BE2C (cell line): ENCODE results near the gene TPRA1.
A peak's percentile ranks its signal among the peaks of the same experiment; 100 is the strongest.
"Not testable (repeated sequence)": the region's sequence is repeated elsewhere in the genome, so short reads cannot be mapped to it uniquely, and the experiment has no call there.

ENCODE experiments used
- DNase-seq: peaks from one replicate; pipeline ENCODE4 v3.0.0-alpha.2; 2020
- H3K27me3 ChIP-seq: fragments of 250-450 bp; sonication (Bioruptor Pico); 2 replicates; pipeline ENCODE4 v1.5.1; 2020; ENCODE audit warnings: mild to moderate bottlenecking
- H3K36me3 ChIP-seq: fragments of 250-450 bp; sonication (Bioruptor Pico); 2 replicates; pipeline ENCODE4 v1.5.1; 2020; ENCODE audit warnings: mild to moderate bottlenecking
- H3K4me1 ChIP-seq: fragments of 250-450 bp; sonication (Bioruptor Pico); 2 replicates; pipeline ENCODE4 v1.5.1; 2020
- H3K4me3 ChIP-seq: 2 replicates; pipeline ENCODE4 v1.5.1; 2011; ENCODE audit warnings: low read depth, low read length
- H3K9me3 ChIP-seq: fragments of 250-450 bp; sonication (Bioruptor Pico); 2 replicates; pipeline ENCODE4 v1.5.1; 2020
- TF ChIP-seq, protein P1 (sequence below): IDR thresholded peaks from 2 replicates; pipeline ENCODE4 v1.5.1; 2012; ENCODE audit warnings: mild to moderate bottlenecking, low read depth, low read length

Gene TPRA1

DNA sequence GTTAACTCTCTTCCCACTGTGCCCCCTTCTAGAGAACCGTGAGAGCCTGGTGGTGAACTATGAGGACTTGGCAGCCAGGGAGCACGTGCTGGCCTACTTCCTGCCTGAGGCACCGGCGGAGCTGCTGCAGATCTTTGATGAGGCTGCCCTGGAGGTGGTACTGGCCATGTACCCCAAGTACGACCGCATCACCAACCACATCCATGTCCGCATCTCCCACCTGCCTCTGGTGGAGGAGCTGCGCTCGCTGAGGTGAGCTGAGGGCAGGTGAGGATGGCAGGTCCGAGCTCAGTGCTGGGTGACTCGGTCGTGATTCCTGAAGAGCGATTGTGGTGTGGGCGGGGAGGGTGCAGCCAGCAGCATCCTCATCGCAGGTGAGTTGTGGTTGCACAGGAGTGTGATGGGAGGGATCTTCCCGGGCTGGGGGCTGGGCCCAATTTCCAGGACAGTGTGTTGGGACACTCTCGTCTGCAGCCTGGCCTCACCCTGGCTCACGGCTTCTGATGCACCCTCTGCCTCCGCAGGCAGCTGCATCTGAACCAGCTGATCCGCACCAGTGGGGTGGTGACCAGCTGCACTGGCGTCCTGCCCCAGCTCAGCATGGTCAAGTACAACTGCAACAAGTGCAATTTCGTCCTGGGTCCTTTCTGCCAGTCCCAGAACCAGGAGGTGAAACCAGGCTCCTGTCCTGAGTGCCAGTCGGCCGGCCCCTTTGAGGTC lies 15.7 kb upstream of the TPRA1 start:
- no peak overlapping the region for H3K4me3 ChIP-seq
- H3K9me3 ChIP-seq: no peaks in the 10 kb centered on the region
- TF ChIP-seq, protein P1, sequence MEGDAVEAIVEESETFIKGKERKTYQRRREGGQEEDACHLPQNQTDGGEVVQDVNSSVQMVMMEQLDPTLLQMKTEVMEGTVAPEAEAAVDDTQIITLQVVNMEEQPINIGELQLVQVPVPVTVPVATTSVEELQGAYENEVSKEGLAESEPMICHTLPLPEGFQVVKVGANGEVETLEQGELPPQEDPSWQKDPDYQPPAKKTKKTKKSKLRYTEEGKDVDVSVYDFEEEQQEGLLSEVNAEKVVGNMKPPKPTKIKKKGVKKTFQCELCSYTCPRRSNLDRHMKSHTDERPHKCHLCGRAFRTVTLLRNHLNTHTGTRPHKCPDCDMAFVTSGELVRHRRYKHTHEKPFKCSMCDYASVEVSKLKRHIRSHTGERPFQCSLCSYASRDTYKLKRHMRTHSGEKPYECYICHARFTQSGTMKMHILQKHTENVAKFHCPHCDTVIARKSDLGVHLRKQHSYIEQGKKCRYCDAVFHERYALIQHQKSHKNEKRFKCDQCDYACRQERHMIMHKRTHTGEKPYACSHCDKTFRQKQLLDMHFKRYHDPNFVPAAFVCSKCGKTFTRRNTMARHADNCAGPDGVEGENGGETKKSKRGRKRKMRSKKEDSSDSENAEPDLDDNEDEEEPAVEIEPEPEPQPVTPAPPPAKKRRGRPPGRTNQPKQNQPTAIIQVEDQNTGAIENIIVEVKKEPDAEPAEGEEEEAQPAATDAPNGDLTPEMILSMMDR: no peak
- no peaks in the 10 kb centered on the region for H3K4me1 ChIP-seq
- DNase-seq: no peak
- H3K27me3 ChIP-seq: no peaks in the 10 kb centered on the region
- peaks cover 90% of the 10 kb centered on the region for H3K36me3 ChIP-seq

DNA sequence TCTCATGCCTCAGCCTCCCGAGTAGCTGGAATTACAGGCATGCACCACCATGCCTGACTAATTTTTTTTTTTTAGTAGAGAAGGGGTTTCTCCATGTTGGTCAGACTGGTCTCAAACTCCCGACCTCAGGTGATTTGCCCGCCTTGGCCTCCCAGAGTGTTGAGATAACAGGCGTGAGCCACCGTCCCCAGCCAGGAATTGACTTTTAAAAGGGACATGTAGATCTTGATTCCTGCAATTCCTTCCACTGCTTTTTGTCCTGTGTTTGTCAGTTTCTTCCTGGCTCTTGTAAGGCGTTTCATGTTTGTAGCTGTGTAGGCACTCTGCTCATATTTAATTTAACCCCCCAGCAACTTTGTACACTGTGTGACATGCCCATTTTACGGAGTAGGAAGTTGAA lies 15.0 kb upstream of the TPRA1 start:
- not testable (repeated sequence) for H3K4me1 ChIP-seq, DNase-seq, H3K9me3 ChIP-seq, H3K4me3 ChIP-seq, H3K27me3 ChIP-seq
- peaks cover 90% of the 10 kb centered on the region for H3K36me3 ChIP-seq

DNA sequence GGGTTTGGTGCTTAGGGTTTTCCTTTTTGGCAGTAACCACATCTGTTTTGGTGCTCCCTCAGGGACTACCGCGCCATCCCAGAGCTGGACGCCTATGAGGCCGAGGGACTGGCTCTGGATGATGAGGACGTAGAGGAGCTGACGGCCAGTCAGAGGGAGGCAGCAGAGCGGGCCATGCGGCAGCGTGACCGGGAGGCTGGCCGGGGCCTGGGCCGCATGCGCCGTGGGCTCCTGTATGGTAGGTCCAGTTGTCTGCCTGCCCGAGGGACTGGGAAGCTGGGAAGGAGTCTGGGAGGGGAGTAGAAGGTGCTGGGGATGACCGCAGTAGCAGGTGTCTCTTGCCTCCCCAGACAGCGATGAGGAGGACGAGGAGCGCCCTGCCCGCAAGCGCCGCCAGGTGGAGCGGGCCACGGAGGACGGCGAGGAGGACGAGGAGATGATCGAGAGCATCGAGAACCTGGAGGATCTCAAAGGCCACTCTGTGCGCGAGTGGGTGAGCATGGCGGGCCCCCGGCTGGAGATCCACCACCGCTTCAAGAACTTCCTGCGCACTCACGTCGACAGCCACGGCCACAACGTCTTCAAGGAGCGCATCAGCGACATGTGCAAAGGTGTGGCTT lies 14.1 kb upstream of the TPRA1 start:
- TF ChIP-seq, protein P1: no peak
- Histone ChIP-seq H3K27me3 (no peaks in the 10 kb centered on the region), H3K36me3 (peaks cover 90% of the 10 kb centered on the region), H3K9me3 (no peaks in the 10 kb centered on the region), H3K4me3 (no peak overlapping the region), H3K4me1 (no peaks in the 10 kb centered on the region)
- DNase-seq: no peak

DNA sequence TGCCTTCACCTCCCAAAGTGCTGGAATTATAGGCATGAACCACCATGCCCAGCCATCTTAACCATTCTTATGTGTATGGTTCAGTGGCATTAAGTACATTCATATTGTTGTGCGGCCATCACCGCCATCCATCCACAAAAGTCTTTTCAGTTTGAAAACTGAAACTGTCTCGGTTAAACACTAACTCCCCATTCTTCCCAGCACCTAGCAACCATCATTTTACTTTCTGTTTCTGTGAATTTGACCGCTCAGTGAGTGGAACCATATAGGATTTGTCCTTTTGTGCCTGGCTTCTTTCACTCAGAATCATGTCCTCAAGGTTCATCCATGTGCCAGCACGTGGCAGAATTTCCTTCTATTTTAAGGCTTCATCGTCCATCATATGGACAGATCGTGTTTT lies 13.5 kb upstream of the TPRA1 start:
- Histone ChIP-seq H3K36me3 (peaks cover 90% of the 10 kb centered on the region), H3K9me3 (no peaks in the 10 kb centered on the region), H3K27me3 (no peaks in the 10 kb centered on the region), H3K4me1 (0 out of 2 replicates have a peak, but pooled peaks cover 3% of the 10 kb centered on the region), H3K4me3 (no peak overlapping the region)
- TF ChIP-seq, protein P1: no peak
- DNase-seq: no peak

DNA sequence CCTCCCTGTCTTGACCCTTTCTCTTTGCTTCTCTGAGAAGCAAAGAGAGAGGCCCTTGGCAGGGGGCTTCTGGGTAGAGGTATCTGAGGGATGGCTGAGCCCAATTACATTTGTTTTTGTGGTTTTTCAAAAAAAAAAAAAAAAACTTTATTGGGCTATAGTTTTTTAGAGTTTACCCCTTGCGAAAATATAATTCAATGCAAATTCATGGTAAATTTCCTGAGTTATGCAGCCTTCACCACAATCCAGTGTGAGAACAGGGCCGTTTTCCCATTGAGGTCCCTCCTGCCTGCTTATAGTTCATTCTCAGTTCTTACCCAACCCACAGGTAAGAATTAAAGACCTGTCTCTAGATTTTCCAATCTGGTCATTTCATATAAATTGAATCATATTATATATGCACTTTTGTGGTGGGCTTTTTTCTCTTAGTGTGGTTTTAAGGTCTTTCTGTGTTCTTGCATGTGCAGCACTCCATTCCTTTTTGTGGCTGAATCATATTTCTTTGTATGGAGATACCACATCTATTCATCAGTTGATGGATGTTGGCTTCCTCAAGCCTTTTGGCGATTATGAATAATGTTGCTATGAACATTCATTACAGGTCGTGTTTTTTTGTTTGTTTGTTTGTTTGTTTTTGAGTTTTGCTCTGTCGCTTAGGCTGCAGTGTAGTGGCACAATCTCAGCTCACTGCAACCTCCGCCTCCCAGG lies 10.4 kb upstream of the TPRA1 start:
- Histone ChIP-seq H3K4me3 (no peak overlapping the region), H3K4me1 (0 out of 2 replicates have a peak, but pooled peaks cover 3% of the 10 kb centered on the region), H3K36me3 (peaks cover 59% of the 10 kb centered on the region), H3K27me3 (no peaks in the 10 kb centered on the region), H3K9me3 (no peaks in the 10 kb centered on the region)
- DNase-seq: no peak
- TF ChIP-seq, protein P1: no peak

DNA sequence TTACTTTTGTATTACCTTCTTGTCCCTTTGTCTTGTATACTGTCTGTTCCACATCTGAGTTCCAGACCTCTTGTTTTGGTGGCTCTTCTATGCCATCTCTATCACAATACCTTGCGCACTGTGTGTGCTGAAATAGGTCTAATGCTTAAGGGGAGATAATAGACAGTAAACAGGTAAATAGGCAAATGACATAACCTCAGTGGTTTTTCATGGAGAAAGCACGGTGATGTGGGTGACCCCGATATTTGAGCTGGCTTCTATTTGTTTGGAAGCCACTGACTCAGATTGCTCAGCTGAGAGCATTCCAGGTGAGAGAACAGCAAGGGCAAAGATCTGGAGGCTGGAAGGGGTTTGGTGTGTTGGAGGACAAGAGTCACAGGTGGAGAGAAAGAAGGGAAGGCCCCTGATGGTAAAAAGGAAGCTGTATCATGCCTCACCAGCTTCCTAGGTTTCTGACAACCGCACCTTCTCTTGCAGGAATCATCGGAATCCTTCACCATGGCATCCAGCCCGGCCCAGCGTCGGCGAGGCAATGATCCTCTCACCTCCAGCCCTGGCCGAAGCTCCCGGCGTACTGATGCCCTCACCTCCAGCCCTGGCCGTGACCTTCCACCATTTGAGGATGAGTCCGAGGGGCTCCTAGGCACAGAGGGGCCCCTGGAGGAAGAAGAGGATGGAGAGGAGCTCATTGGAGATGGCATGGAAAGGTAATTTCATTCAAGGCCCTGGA lies 8.5 kb upstream of the TPRA1 start:
- Histone ChIP-seq H3K4me3 (peak overlapping the region; percentile 65), H3K9me3 (no peaks in the 10 kb centered on the region), H3K36me3 (peaks cover 42% of the 10 kb centered on the region), H3K4me1 (0 out of 2 replicates have a peak, but pooled peaks cover 3% of the 10 kb centered on the region), H3K27me3 (no peaks in the 10 kb centered on the region)
- TF ChIP-seq, protein P1: no peak
- DNase-seq: no peak
